HepG2 (cell line): ENCODE results near the gene SEMA4B. TPM values are rescaled to one million over a fixed set of nuclear protein-coding genes. Genes with fewer than 3 reads are reported as not detected.
A peak's percentile ranks its signal among the peaks of the same experiment; 100 is the strongest.

Source experiments
- AKNA ChIP-seq: sonication (generic); formaldehyde crosslinking; IDR thresholded peaks from 2 replicates; pipeline ENCODE4 v1.4.0; 2020; ENCODE audit warnings: missing genetic modification reagents, borderline replicate concordance
- ARHGAP35 ChIP-seq: sonication (generic); formaldehyde crosslinking; IDR thresholded peaks from 2 replicates; pipeline ENCODE4 v1.9.0; 2022; ENCODE audit warnings: mild to moderate bottlenecking, inconsistent platforms, moderate library complexity, missing genetic modification reagents, borderline replicate concordance
- ATF7-NPFF ChIP-seq: sonication (generic); formaldehyde crosslinking; IDR thresholded peaks from 2 replicates; pipeline ENCODE4 v1.8.1; 2023; ENCODE audit warnings: mild to moderate bottlenecking, low read depth, missing genetic modification reagents, moderate library complexity
- HDAC1 ChIP-seq: sonication (generic); formaldehyde crosslinking; IDR thresholded peaks from 2 replicates; pipeline ENCODE4 v1.5.1; 2020; ENCODE audit warnings: mild to moderate bottlenecking, missing genetic modification reagents
- HNF4A ChIP-seq: sonication (generic); formaldehyde crosslinking; IDR thresholded peaks from 2 replicates; pipeline ENCODE4 v1.4.0; 2020; ENCODE audit warnings: missing genetic modification reagents
- HNRNPL ChIP-seq: fragments of 200-400 bp; formaldehyde crosslinking; IDR thresholded peaks from 2 replicates; pipeline ENCODE4 v1.6.1; 2017; ENCODE audit warnings: mild to moderate bottlenecking, low read depth, low read length
- MEIS2 ChIP-seq: sonication (generic); formaldehyde crosslinking; IDR thresholded peaks from 2 replicates; pipeline ENCODE4 v1.9.0; 2021; ENCODE audit warnings: mild to moderate bottlenecking, missing genetic modification reagents
- MTA1 ChIP-seq: sonication (generic); formaldehyde crosslinking; IDR thresholded peaks from 2 replicates; pipeline ENCODE4 v1.4.0; 2020; ENCODE audit warnings: missing genetic modification reagents, mild to moderate bottlenecking, borderline replicate concordance
- RAD21 ChIP-seq: fragments of 450-650 bp; formaldehyde crosslinking; IDR thresholded peaks from 2 replicates; pipeline ENCODE4 v1.5.0; 2020; ENCODE audit warnings: mild to moderate bottlenecking
- SATB2 ChIP-seq: sonication (generic); formaldehyde crosslinking; IDR thresholded peaks from 2 replicates; pipeline ENCODE4 v1.5.0; 2020; ENCODE audit warnings: missing genetic modification reagents
- SNAPC2 ChIP-seq: sonication (generic); formaldehyde crosslinking; IDR thresholded peaks from 2 replicates; pipeline ENCODE4 v1.8.1; 2022; ENCODE audit warnings: mild to moderate bottlenecking, missing genetic modification reagents
- ZNF713 ChIP-seq: sonication (generic); formaldehyde crosslinking; IDR thresholded peaks from 2 replicates; pipeline ENCODE4 v1.4.0; 2020; ENCODE audit warnings: mild to moderate bottlenecking, missing genetic modification reagents
- ZNF781 ChIP-seq: sonication (generic); formaldehyde crosslinking; IDR thresholded peaks from 2 replicates; pipeline ENCODE4 v1.5.1; 2020; ENCODE audit warnings: borderline replicate concordance, mild to moderate bottlenecking, missing genetic modification reagents; ENCODE audit errors: not compliant biosample characterization
- polyA plus RNA-seq, 8 experiments: library from polyadenylated mRNA; depleted of rRNA in 3 of 8; stranded (reverse) in 7 of 8; unstranded in 1 of 8; fragments of >200 nt; fragmentation: Illumina TruSeq in 4 of 8; extraction: Trizol in 4 of 8; gene quantifications; 2 replicates each; pipeline versions ENCODE4 v1.2.1 to v1.2.3, GENCODE V29; 2011 to 2016; ENCODE audit warnings: low read depth in 4 of 8, missing spikeins in 1 of 8, mixed read lengths in 1 of 8; ENCODE audit not compliant: insufficient read depth in 1 of 8
- total RNA-seq, 5 experiments: library from RNA; depleted of rRNA; stranded (reverse); fragments of >200 nt; fragmentation: Illumina TruSeq; extraction: Trizol; gene quantifications; 2 replicates each; pipeline ENCODE4 v1.2.3, GENCODE V29; 2016; ENCODE audit warnings: low read depth in 1 of 5
- TF ChIP-seq, protein P1 (sequence below): sonication (generic); formaldehyde crosslinking; IDR thresholded peaks from 2 replicates; pipeline ENCODE4 v1.4.0; 2020; ENCODE audit warnings: low read depth, missing genetic modification reagents
- TF ChIP-seq, protein P2 (sequence below): sonication (generic); formaldehyde crosslinking; conservative IDR thresholded peaks from 2 replicates; pipeline ENCODE4 v1.4.0; 2020; ENCODE audit warnings: missing genetic modification reagents

The SEMA4B gene
- total and polyA plus RNA-seq, 2 of the 13 experiments (the other 11 are each of a cell fraction or from before 2014, with no cell fraction given) = 2.1 to 17.0 TPM

GRCh38 chr15:90160781-90161727 lies 40.1 kb upstream of the SEMA4B start (continued):
- TF ChIP-seq, protein P1, sequence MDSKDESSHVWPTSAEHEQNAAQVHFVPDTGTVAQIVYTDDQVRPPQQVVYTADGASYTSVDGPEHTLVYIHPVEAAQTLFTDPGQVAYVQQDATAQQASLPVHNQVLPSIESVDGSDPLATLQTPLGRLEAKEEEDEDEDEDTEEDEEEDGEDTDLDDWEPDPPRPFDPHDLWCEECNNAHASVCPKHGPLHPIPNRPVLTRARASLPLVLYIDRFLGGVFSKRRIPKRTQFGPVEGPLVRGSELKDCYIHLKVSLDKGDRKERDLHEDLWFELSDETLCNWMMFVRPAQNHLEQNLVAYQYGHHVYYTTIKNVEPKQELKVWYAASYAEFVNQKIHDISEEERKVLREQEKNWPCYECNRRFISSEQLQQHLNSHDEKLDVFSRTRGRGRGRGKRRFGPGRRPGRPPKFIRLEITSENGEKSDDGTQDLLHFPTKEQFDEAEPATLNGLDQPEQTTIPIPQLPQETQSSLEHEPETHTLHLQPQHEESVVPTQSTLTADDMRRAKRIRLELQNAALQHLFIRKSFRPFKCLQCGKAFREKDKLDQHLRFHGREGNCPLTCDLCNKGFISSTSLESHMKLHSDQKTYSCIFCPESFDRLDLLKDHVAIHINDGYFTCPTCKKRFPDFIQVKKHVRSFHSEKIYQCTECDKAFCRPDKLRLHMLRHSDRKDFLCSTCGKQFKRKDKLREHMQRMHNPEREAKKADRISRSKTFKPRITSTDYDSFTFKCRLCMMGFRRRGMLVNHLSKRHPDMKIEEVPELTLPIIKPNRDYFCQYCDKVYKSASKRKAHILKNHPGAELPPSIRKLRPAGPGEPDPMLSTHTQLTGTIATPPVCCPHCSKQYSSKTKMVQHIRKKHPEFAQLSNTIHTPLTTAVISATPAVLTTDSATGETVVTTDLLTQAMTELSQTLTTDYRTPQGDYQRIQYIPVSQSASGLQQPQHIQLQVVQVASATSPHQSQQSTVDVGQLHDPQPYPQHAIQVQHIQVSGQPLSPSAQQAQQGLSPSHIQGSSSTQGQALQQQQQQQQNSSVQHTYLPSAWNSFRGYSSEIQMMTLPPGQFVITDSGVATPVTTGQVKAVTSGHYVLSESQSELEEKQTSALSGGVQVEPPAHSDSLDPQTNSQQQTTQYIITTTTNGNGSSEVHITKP (CRISPR knock-in tag) = no peak
- TF ChIP-seq SNAPC2 (CRISPR knock-in tag) = no peak
- TF ChIP-seq HDAC1 (CRISPR knock-in tag) = peak; percentile 44; the same call in 1 of the 2 replicates
- no peak for TF ChIP-seq ATF7-NPFF (CRISPR knock-in tag)
- peak; percentile 66; the same call in 1 of the 2 replicates for TF ChIP-seq MEIS2
- no peak for TF ChIP-seq SATB2
- TF ChIP-seq ZNF781 (CRISPR knock-in tag) = no peak
- TF ChIP-seq HNRNPL = no peak
- TF ChIP-seq, protein P2, sequence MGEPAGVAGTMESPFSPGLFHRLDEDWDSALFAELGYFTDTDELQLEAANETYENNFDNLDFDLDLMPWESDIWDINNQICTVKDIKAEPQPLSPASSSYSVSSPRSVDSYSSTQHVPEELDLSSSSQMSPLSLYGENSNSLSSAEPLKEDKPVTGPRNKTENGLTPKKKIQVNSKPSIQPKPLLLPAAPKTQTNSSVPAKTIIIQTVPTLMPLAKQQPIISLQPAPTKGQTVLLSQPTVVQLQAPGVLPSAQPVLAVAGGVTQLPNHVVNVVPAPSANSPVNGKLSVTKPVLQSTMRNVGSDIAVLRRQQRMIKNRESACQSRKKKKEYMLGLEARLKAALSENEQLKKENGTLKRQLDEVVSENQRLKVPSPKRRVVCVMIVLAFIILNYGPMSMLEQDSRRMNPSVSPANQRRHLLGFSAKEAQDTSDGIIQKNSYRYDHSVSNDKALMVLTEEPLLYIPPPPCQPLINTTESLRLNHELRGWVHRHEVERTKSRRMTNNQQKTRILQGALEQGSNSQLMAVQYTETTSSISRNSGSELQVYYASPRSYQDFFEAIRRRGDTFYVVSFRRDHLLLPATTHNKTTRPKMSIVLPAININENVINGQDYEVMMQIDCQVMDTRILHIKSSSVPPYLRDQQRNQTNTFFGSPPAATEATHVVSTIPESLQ = no peak
- TF ChIP-seq AKNA (CRISPR knock-in tag) = no peak
- TF ChIP-seq MTA1 (CRISPR knock-in tag) = no peak
- TF ChIP-seq HNF4A (CRISPR knock-in tag) = peak; percentile 7; the same call in 1 of the 2 replicates
- TF ChIP-seq ARHGAP35 = no peak
- no peak for TF ChIP-seq ZNF713
- no peak for TF ChIP-seq RAD21 (CRISPR knock-in tag)
